Raji (cell line): Measurements from ENCODE around the gene CNNM4.

ENCODE experiments used
- POLR2A ChIP-seq: IDR thresholded peaks from 2 replicates; pipeline ENCODE4 v1.6.1; 2011; ENCODE audit warnings: low read depth, low read length, control low read depth; ENCODE audit not compliant: insufficient read depth

The CNNM4 gene

GRCh38 chr2:96753661-96754282 is 6.9 kb upstream of the CNNM4 start:
- no peak for TF ChIP-seq POLR2A

- no peak for TF ChIP-seq POLR2A
These were observed 6.4 kb upstream of the CNNM4 start for GRCh38 chr2:96754317-96754716.

GRCh38 chr2:96756788-96757476 is 3.8 kb upstream of the CNNM4 start:
- TF ChIP-seq POLR2A = no peak

GRCh38 chr2:96757477-96757860 is 3.2 kb upstream of the CNNM4 start:
- TF ChIP-seq POLR2A = no peak

- TF ChIP-seq POLR2A = no peak
These were observed 1.7 kb upstream of the CNNM4 start for GRCh38 chr2:96758987-96759386.

GRCh38 chr2:96759548-96759947 is 1.2 kb upstream of the CNNM4 start:
- TF ChIP-seq POLR2A = no peak

- TF ChIP-seq POLR2A = no peak
These were observed 507 bp downstream of the CNNM4 start for GRCh38 chr2:96760986-96761832.

GRCh38 chr2:96762529-96763311 is 2.0 kb downstream of the CNNM4 start:
- TF ChIP-seq POLR2A = no peak

- TF ChIP-seq POLR2A = no peak
These were observed 3.0 kb downstream of the CNNM4 start for GRCh38 chr2:96763511-96764252.

GRCh38 chr2:96764253-96764637 is 3.5 kb downstream of the CNNM4 start:
- no peak for TF ChIP-seq POLR2A

GRCh38 chr2:96767135-96767871 is 6.6 kb downstream of the CNNM4 start:
- TF ChIP-seq POLR2A = no peak

GRCh38 chr2:96768083-96768561 is 7.4 kb downstream of the CNNM4 start:
- TF ChIP-seq POLR2A = peak; percentile 39; the same call in 1 of the 2 replicates

- no peak for TF ChIP-seq POLR2A
These were observed 9.1 kb downstream of the CNNM4 start for GRCh38 chr2:96769814-96770213.
